ENCODE results near the gene ZBTB40. TPM values are rescaled to one million over a fixed set of nuclear protein-coding genes. Genes with fewer than 3 reads are reported as not detected.

The ZBTB40 gene
- total and polyA plus RNA-seq, 10 of the 15 experiments (the other 5 are each of a cell fraction or from before 2014, with no cell fraction given): 1.9 to 14.4 (median 9.0) TPM

DNA sequence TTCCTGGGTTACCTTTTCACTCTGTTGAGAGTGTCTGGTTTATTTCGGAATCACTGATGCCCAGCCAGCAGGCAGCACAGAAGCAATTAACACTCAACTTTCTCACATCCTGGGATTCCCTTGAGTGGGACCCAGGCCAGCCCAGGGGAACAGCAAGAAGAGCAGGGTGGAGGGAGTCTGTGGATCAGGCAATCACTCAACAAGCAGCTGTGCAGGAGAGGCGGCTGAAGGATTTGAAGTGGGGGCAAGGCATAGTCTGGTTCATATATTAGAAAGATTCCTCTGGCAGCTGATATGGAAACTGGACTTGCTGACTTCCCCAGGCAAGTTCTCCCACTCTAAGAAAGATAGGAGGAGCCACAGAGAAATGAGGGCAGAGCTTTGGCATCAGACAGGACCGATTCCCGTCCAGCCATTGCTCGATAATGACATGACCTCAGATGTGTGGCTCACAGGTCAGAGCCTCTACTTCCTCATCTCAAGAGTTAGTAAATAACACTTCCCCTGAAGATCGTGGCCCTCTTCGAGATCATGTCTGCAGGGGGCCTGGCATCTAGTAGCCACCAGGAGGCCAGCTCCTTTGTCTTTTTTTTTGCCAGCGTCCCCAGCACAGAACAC lies 124.0 kb downstream of the ZBTB40 start:
- Histone ChIP-seq H3K27ac (ENCODE audit: control insufficient read depth, insufficient read depth) (no peak overlapping the region), H2AFZ (ENCODE audit: control insufficient read depth, low read depth, low read length) (no peak overlapping the region), H4K20me1 (ENCODE audit: control insufficient read depth, insufficient read depth) (no peaks in the 10 kb centered on the region), H3K4me1 (ENCODE audit: control insufficient read depth, insufficient read depth, low read length) (no peaks in the 10 kb centered on the region), H3K36me3 (ENCODE audit: control insufficient read depth in 2 of 2, insufficient read depth in 2 of 2, low read length in 1 of 2) (no peaks in the 10 kb centered on the region), H3K27me3 (replicated peaks in 1 of 2; ENCODE audit: control insufficient read depth in 2 of 2, insufficient read depth in 2 of 2, low read length in 1 of 2) (no peaks in the 10 kb centered on the region; a peak in 1 of 4 replicates), H3K9me3 (replicated peaks; ENCODE audit: control insufficient read depth, insufficient read depth, low read length) (peaks cover 2% of the 10 kb centered on the region; the same call in 1 of the 3 replicates), H3K9ac (ENCODE audit: control insufficient read depth, insufficient read depth, low read length) (no peak overlapping the region), H3K79me2 (ENCODE audit: control insufficient read depth, insufficient read depth, low read length) (no peaks in the 10 kb centered on the region), H3K4me2 (ENCODE audit: control insufficient read depth, insufficient read depth) (no peak overlapping the region), H3K4me3 (no peak overlapping the region)
- FAIRE-seq: no peak
- no peak for ATAC-seq
- SMC1A ChIA-PET (ENCODE audit: uncharacterized antibody, unreplicated experiment): no interaction called here
- RAD21 ChIA-PET (ENCODE audit: unreplicated experiment): no interaction called here
- BruUV-seq (replicated peaks): no TSS peak
- TF ChIP-seq NR2C2 (IDR thresholded peaks at IDR 0.05; ENCODE audit: borderline replicate concordance, control insufficient read depth, insufficient read length, low read depth): no peak
- TF ChIP-seq, protein P1, sequence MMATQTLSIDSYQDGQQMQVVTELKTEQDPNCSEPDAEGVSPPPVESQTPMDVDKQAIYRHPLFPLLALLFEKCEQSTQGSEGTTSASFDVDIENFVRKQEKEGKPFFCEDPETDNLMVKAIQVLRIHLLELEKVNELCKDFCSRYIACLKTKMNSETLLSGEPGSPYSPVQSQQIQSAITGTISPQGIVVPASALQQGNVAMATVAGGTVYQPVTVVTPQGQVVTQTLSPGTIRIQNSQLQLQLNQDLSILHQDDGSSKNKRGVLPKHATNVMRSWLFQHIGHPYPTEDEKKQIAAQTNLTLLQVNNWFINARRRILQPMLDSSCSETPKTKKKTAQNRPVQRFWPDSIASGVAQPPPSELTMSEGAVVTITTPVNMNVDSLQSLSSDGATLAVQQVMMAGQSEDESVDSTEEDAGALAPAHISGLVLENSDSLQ (IDR thresholded peaks at IDR 0.05): no peak
- no peak for TF ChIP-seq NR2C1 (IDR thresholded peaks at IDR 0.05)
- no peak for TF ChIP-seq IKZF1 (conservative IDR thresholded peaks at IDR 0.05)
- TF ChIP-seq IRF4 (IDR thresholded peaks at IDR 0.05; ENCODE audit: low read depth, low read length): no peak
- TF ChIP-seq IKZF2 (IDR thresholded peaks at IDR 0.05): no peak
- TF ChIP-seq SMC3 (IDR thresholded peaks at IDR 0.05; ENCODE audit: borderline replicate concordance, low read length): no peak
- TF ChIP-seq POLR2A (IDR thresholded peaks at IDR 0.05; ENCODE audit: low read depth, low read length): no peak
- TF ChIP-seq, protein P2, sequence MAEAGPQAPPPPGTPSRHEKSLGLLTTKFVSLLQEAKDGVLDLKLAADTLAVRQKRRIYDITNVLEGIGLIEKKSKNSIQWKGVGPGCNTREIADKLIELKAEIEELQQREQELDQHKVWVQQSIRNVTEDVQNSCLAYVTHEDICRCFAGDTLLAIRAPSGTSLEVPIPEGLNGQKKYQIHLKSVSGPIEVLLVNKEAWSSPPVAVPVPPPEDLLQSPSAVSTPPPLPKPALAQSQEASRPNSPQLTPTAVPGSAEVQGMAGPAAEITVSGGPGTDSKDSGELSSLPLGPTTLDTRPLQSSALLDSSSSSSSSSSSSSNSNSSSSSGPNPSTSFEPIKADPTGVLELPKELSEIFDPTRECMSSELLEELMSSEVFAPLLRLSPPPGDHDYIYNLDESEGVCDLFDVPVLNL (IDR thresholded peaks at IDR 0.05; ENCODE audit: low read depth, low read length): no peak
- TF ChIP-seq HDGF (IDR thresholded peaks at IDR 0.05): no peak
- TF ChIP-seq E2F8 (IDR thresholded peaks at IDR 0.05; ENCODE audit: low read depth, partially characterized antibody): no peak
- TF ChIP-seq ESRRA (IDR thresholded peaks at IDR 0.05; ENCODE audit: low read length): no peak
- no peak for TF ChIP-seq TARDBP (IDR thresholded peaks at IDR 0.05; ENCODE audit: borderline replicate concordance)
- TF ChIP-seq CHD4 (IDR thresholded peaks at IDR 0.05): no peak
- no peak for TF ChIP-seq KLF5 (IDR thresholded peaks at IDR 0.05; ENCODE audit: partially characterized antibody)
- no peak for TF ChIP-seq EGR1 (IDR thresholded peaks at IDR 0.05; ENCODE audit: borderline replicate concordance in 1 of 2, low read depth in 2 of 2, low read length in 2 of 2)
- TF ChIP-seq TCF12 (IDR thresholded peaks at IDR 0.05; ENCODE audit: low read depth, low read length): no peak
- 27% methylated on average over 8 of the region's 8 CpGs for WGBS (ENCODE audit: insufficient coverage, insufficient replicate concordance, low lambda C conversion rate, missing lambda C conversion rate)
- CTCF ChIA-PET: interaction anchor here (0.6 to 1.3 kb wide), 3 partner anchors 38 to 129 kb away, joined by 3 read pairs; no protein-coding TSS in a partner anchor
- in situ Hi-C loops (cut with MboI): no loop called here
- intact Hi-C loops (cut with micrococcal nuclease; ENCODE audit: unreplicated experiment): no loop called here
- DNase-seq (ENCODE audit: low read depth, low spot score): no peak
- POLR2A ChIA-PET: no interaction called here

Data from GM12878 (cell line).